Measurements from ENCODE around the gene NUDT21.

NUDT21 gene

GRCh38 chr16:56450275-56450985 lies 702 bp downstream of the NUDT21 start:
- Histone ChIP-seq H3K4me3 (peak overlapping the region; percentile 82 to 97 (median 88)), H3K9ac (peak overlapping the region; percentile 79 to 93 (median 90)), H3K9me3 (replicated peaks in 1 of 11) (no peaks in the 10 kb centered on the region), H3K27ac (peak overlapping the region; percentile 55 to 89 (median 84)), H3K4me2 (peak overlapping the region; percentile 82 to 98 (median 94)), H3K27me3 (no peaks in the 10 kb centered on the region), H4K20me1 (peaks cover 0 to 72% (median 40%) of the 10 kb centered on the region in 11 experiments; a peak in 20 of 22 replicates), H3K36me3 (peaks cover 46 to 61% (median 49%) of the 10 kb centered on the region in 11 experiments), H3K4me1 (peaks cover 25 to 41% (median 34%) of the 10 kb centered on the region in 10 experiments)
- no peak for TF ChIP-seq Cebpa-rat (IDR thresholded peaks at IDR 0.05)

GRCh38 chr16:56448005-56448404 lies 3.1 kb downstream of the NUDT21 start:
- peaks cover 0 to 74% (median 49%) of the 10 kb centered on the region in 11 experiments; a peak in 20 of 22 replicates for H4K20me1 ChIP-seq
- no peak for TF ChIP-seq Cebpa-rat (IDR thresholded peaks at IDR 0.05)
- no peak overlapping the region; a peak in 1 of 22 replicates for H3K9ac ChIP-seq
- no peak overlapping the region for H3K4me3 ChIP-seq
- H3K27ac ChIP-seq: no peak overlapping the region
- peaks cover 23 to 36% (median 28%) of the 10 kb centered on the region in 10 experiments for H3K4me1 ChIP-seq
- H3K9me3 ChIP-seq (replicated peaks in 1 of 11): no peaks in the 10 kb centered on the region
- H3K36me3 ChIP-seq: peaks cover 47 to 61% (median 50%) of the 10 kb centered on the region in 11 experiments
- peak overlapping the region in 1 of 11 experiments; percentile 94; a peak in 1 of 22 replicates for H3K4me2 ChIP-seq
- H3K27me3 ChIP-seq: no peaks in the 10 kb centered on the region

GRCh38 chr16:56447286-56447685 lies 3.8 kb downstream of the NUDT21 start:
- peaks cover 15 to 29% (median 21%) of the 10 kb centered on the region in 10 experiments for H3K4me1 ChIP-seq
- H3K4me3 ChIP-seq: no peak overlapping the region
- H4K20me1 ChIP-seq: peaks cover 0 to 68% (median 44%) of the 10 kb centered on the region in 11 experiments; a peak in 20 of 22 replicates
- H3K9me3 ChIP-seq (replicated peaks in 1 of 11): no peaks in the 10 kb centered on the region
- no peak overlapping the region for H3K9ac ChIP-seq
- H3K36me3 ChIP-seq: peaks cover 54 to 63% (median 57%) of the 10 kb centered on the region in 11 experiments
- no peaks in the 10 kb centered on the region for H3K27me3 ChIP-seq
- no peak overlapping the region for H3K27ac ChIP-seq
- no peak for TF ChIP-seq Cebpa-rat (IDR thresholded peaks at IDR 0.05)
- no peak overlapping the region for H3K4me2 ChIP-seq

- no peak overlapping the region for H3K4me3 ChIP-seq
- H3K9ac ChIP-seq: no peak overlapping the region
- H3K9me3 ChIP-seq (replicated peaks in 1 of 11): no peaks in the 10 kb centered on the region
- H3K4me2 ChIP-seq: no peak overlapping the region
- TF ChIP-seq Cebpa-rat (IDR thresholded peaks at IDR 0.05): no peak
- no peaks in the 10 kb centered on the region for H3K27me3 ChIP-seq
- peaks cover 0 to 48% (median 8%) of the 10 kb centered on the region in 11 experiments; a peak in 11 of 22 replicates for H4K20me1 ChIP-seq
- peaks cover 89 to 99% (median 96%) of the 10 kb centered on the region in 11 experiments for H3K36me3 ChIP-seq
- H3K4me1 ChIP-seq: 0 out of 20 replicates have a peak, but pooled peaks cover 0 to 8% (median 0%) of the 10 kb centered on the region in 10 experiments
- H3K27ac ChIP-seq: no peak overlapping the region
These were observed 13.1 kb downstream of the NUDT21 start for GRCh38 chr16:56438038-56438437.

- H3K36me3 ChIP-seq: peaks cover 90 to 99% (median 95%) of the 10 kb centered on the region in 11 experiments
- H3K27ac ChIP-seq: no peak overlapping the region
- peaks cover 0 to 44% (median 8%) of the 10 kb centered on the region in 11 experiments; a peak in 9 of 22 replicates for H4K20me1 ChIP-seq
- no peaks in the 10 kb centered on the region for H3K9me3 ChIP-seq (replicated peaks in 1 of 11)
- no peak overlapping the region for H3K4me3 ChIP-seq
- H3K4me1 ChIP-seq: peaks cover 0 to 19% (median 9%) of the 10 kb centered on the region in 10 experiments; a peak in 11 of 20 replicates
- TF ChIP-seq Cebpa-rat (IDR thresholded peaks at IDR 0.05): no peak
- H3K9ac ChIP-seq: no peak overlapping the region
- H3K27me3 ChIP-seq: no peaks in the 10 kb centered on the region
- no peak overlapping the region for H3K4me2 ChIP-seq
These were observed 14.9 kb downstream of the NUDT21 start for GRCh38 chr16:56436258-56436657.

GRCh38 chr16:56428091-56428490 lies 23.0 kb downstream of the NUDT21 start:
- Histone ChIP-seq H3K9me3 (replicated peaks in 1 of 11) (no peaks in the 10 kb centered on the region), H3K9ac (no peak overlapping the region), H3K4me3 (no peak overlapping the region), H3K27ac (no peak overlapping the region), H3K27me3 (no peaks in the 10 kb centered on the region), H3K4me2 (no peak overlapping the region), H4K20me1 (peaks cover under 1 to 26% (median 5%) of the 10 kb centered on the region in 11 experiments; a peak in 14 of 22 replicates), H3K36me3 (peaks cover 24 to 47% (median 37%) of the 10 kb centered on the region in 11 experiments), H3K4me1 (peaks cover 4 to 39% (median 25%) of the 10 kb centered on the region in 10 experiments)
- TF ChIP-seq Cebpa-rat (IDR thresholded peaks at IDR 0.05): no peak

GRCh38 chr16:56426585-56426984 lies 24.5 kb downstream of the NUDT21 start:
- H3K36me3 ChIP-seq: peaks cover 10 to 32% (median 22%) of the 10 kb centered on the region in 11 experiments; a peak in 19 of 22 replicates

GRCh38 chr16:56425439-56425832 lies 25.7 kb downstream of the NUDT21 start, which contains the start of gene AMFR:
Gene AMFR, minus strand, starts transcription at chr16:56425545. Its CDS starts 218 bp downstream, at chr16:56425327.
- H3K4me2 ChIP-seq: peak within 1 kb of the TSS; percentile 88 to 98 (median 96)
- H3K36me3 ChIP-seq: peaks cover 2 to 21% (median 12%) of the 10 kb centered on the region in 11 experiments; a peak in 18 of 22 replicates
- H3K9me3 ChIP-seq (replicated peaks in 1 of 11): no peaks in the 10 kb centered on the region
- peaks cover 30 to 40% (median 35%) of the 10 kb centered on the region in 10 experiments for H3K4me1 ChIP-seq
- H3K27me3 ChIP-seq: no peaks in the 10 kb centered on the region
- H3K27ac ChIP-seq: peak within 1 kb of the TSS; percentile 85 to 95 (median 90)
- peaks cover 14 to 46% (median 31%) of the 10 kb centered on the region in 11 experiments; a peak in 20 of 22 replicates for H4K20me1 ChIP-seq
- H3K4me3 ChIP-seq: peak within 1 kb of the TSS; percentile 77 to 98 (median 96)
- TF ChIP-seq Cebpa-rat (IDR thresholded peaks at IDR 0.05): no peak
- peak within 1 kb of the TSS; percentile 87 to 98 (median 94) for H3K9ac ChIP-seq

More at GRCh38 chr16:56426585-56426984, 24.5 kb downstream of the NUDT21 start:
- Histone ChIP-seq H3K4me3 (no peak overlapping the region), H3K9ac (no peak overlapping the region), H3K4me2 (no peak overlapping the region), H3K4me1 (peaks cover 19 to 44% (median 33%) of the 10 kb centered on the region in 10 experiments), H3K27ac (no peak overlapping the region), H3K27me3 (no peaks in the 10 kb centered on the region), H4K20me1 (peaks cover 8 to 41% (median 20%) of the 10 kb centered on the region in 11 experiments; a peak in 17 of 22 replicates), H3K9me3 (replicated peaks in 1 of 11) (no peaks in the 10 kb centered on the region)
- no peak for TF ChIP-seq Cebpa-rat (IDR thresholded peaks at IDR 0.05)

Data from BLaER1 treated with 17β-estradiol and CSF1 and Interleukin-3, amounts not matched to agents 10 nM and 100 nM (cell line).